Fibroblast of the aortic adventitia (primary cell): ENCODE measurements around the gene MARCHF5. TPM values are rescaled to one million over a fixed set of nuclear protein-coding genes. Genes with fewer than 3 reads are reported as not detected.

Experiments used
- DNase-seq: peaks from one replicate; pipeline ENCODE4 v3.0.0-alpha.2; 2010; ENCODE audit warnings: low read depth
- H3K4me3 ChIP-seq: 2 replicates; pipeline ENCODE4 v1.5.1; 2011; ENCODE audit warnings: low read depth, mild to moderate bottlenecking, control low read depth, low read length, moderate library complexity
- CTCF ChIP-seq: IDR thresholded peaks from 2 replicates; pipeline ENCODE4 v1.5.1; 2011; ENCODE audit warnings: mild to moderate bottlenecking, low read length, control low read depth, inconsistent platforms; ENCODE audit not compliant: insufficient read depth
- total RNA-seq: library from RNA; depleted of rRNA; stranded (reverse); fragments of >200 nt; gene quantifications from 2 replicates; pipeline ENCODE4 v1.2.3, GENCODE V29; 2012; ENCODE audit warnings: low replicate concordance

The MARCHF5 gene
- 13.5 and 14.0 TPM in 2 replicates for total RNA-seq

GRCh38 chr10:92290837-92291615 is at the start of gene MARCHF5, which contains the start of gene CPEB3:
Gene MARCHF5, plus strand, starts transcription at chr10:92291167. Its CDS starts 328 bp downstream, at chr10:92291495.
Gene CPEB3, minus strand, starts transcription at chr10:92291078. Its CDS starts 50,728 bp downstream, at chr10:92240350.
- peak within 1 kb of the TSS; percentile 96 for H3K4me3 ChIP-seq
- DNase-seq = peak; percentile 94
- peak; percentile 79 for TF ChIP-seq CTCF

- TF ChIP-seq CTCF = no peak
- H3K4me3 ChIP-seq = peak overlapping the region; percentile 84
- DNase-seq = no peak
Measured at GRCh38 chr10:92241501-92241900, 49.5 kb upstream of the MARCHF5 start.

- no peak overlapping the region for H3K4me3 ChIP-seq
- no peak for DNase-seq
- no peak for TF ChIP-seq CTCF
Measured at GRCh38 chr10:92242380-92242779, 48.6 kb upstream of the MARCHF5 start.

GRCh38 chr10:92242910-92243671 is 47.9 kb upstream of the MARCHF5 start:
- no peak overlapping the region for H3K4me3 ChIP-seq
- DNase-seq = peak; percentile 5
- no peak for TF ChIP-seq CTCF

GRCh38 chr10:92244796-92245195 is 46.2 kb upstream of the MARCHF5 start:
- no peak for TF ChIP-seq CTCF
- H3K4me3 ChIP-seq = no peak overlapping the region
- no peak for DNase-seq

GRCh38 chr10:92248566-92248965 is 42.4 kb upstream of the MARCHF5 start:
- TF ChIP-seq CTCF = no peak
- no peak overlapping the region for H3K4me3 ChIP-seq
- DNase-seq = no peak
